ENCODE results near the gene MACROD2. TPM values are rescaled to one million over a fixed set of nuclear protein-coding genes. Genes with fewer than 3 reads are reported as not detected.
"Not testable (repeated sequence)": the region's sequence is repeated elsewhere in the genome, so short reads cannot be mapped to it uniquely, and the experiment has no call there.

Gene MACROD2
- total RNA-seq, 1 donor from 2014 or later: 3.8 TPM

GRCh38 chr20:14451458-14451857 is 456.1 kb downstream of the MACROD2 start:
- no peak for DNase-seq (ENCODE audit: low spot score)

- DNase-seq (ENCODE audit: low spot score): no peak
Observed at GRCh38 chr20:14453259-14453658, 457.9 kb downstream of the MACROD2 start.

GRCh38 chr20:14454296-14454695 is 459.0 kb downstream of the MACROD2 start:
- no peak for DNase-seq (ENCODE audit: low spot score)

- DNase-seq (ENCODE audit: low spot score): not testable (repeated sequence)
Observed at GRCh38 chr20:14467104-14467827, 471.9 kb downstream of the MACROD2 start.

GRCh38 chr20:14470231-14470899 is 475.0 kb downstream of the MACROD2 start:
- no peak for DNase-seq (ENCODE audit: low spot score)

GRCh38 chr20:14470977-14471661 is 475.8 kb downstream of the MACROD2 start:
- DNase-seq (ENCODE audit: low spot score): no peak

- DNase-seq (ENCODE audit: low spot score): no peak
Observed at GRCh38 chr20:14477125-14477524, 481.8 kb downstream of the MACROD2 start.

- DNase-seq (ENCODE audit: low spot score): no peak
Observed at GRCh38 chr20:14478126-14478525, 482.8 kb downstream of the MACROD2 start.

- no peak for DNase-seq (ENCODE audit: low spot score)
Observed at GRCh38 chr20:14481863-14482262, 486.5 kb downstream of the MACROD2 start.

GRCh38 chr20:14488212-14488611 is 492.9 kb downstream of the MACROD2 start:
- no peak for DNase-seq (ENCODE audit: low spot score)

GRCh38 chr20:14488756-14489479 is 493.6 kb downstream of the MACROD2 start:
- no peak for DNase-seq (ENCODE audit: low spot score)

- no peak for DNase-seq (ENCODE audit: low spot score)
Observed at GRCh38 chr20:14489544-14489943, 494.2 kb downstream of the MACROD2 start.

- DNase-seq (ENCODE audit: low spot score): no peak
Observed at GRCh38 chr20:14491436-14491835, 496.1 kb downstream of the MACROD2 start.

GRCh38 chr20:14493408-14493807 is 498.1 kb downstream of the MACROD2 start:
- no peak for DNase-seq (ENCODE audit: low spot score)

- no peak for DNase-seq (ENCODE audit: low spot score)
Observed at GRCh38 chr20:14494355-14494754, 499.0 kb downstream of the MACROD2 start.

GRCh38 chr20:14495066-14495465 is 499.8 kb downstream of the MACROD2 start:
- no peak for DNase-seq (ENCODE audit: low spot score)

GRCh38 chr20:14497004-14497403 is 501.7 kb downstream of the MACROD2 start:
- no peak for DNase-seq (ENCODE audit: low spot score)

- DNase-seq (ENCODE audit: low spot score): no peak
Observed at GRCh38 chr20:14498772-14499171, 503.5 kb downstream of the MACROD2 start.

- no peak for DNase-seq (ENCODE audit: low spot score)
Observed at GRCh38 chr20:14505476-14505875, 510.2 kb downstream of the MACROD2 start.

- DNase-seq (ENCODE audit: low spot score): no peak
Observed at GRCh38 chr20:14507711-14508110, 512.4 kb downstream of the MACROD2 start.

GRCh38 chr20:14510341-14510740 is 515.0 kb downstream of the MACROD2 start:
- DNase-seq (ENCODE audit: low spot score): no peak

GRCh38 chr20:14512839-14513238 is 517.5 kb downstream of the MACROD2 start:
- no peak for DNase-seq (ENCODE audit: low spot score)

Data from mesenteric fat pad (tissue), 1 donor.